GM23248 (cell line): ENCODE data around the gene PHF23.

ENCODE experiments used
- EZH2 ChIP-seq: fragments of 200-600 bp; sonication (generic); IDR thresholded peaks from 2 replicates; pipeline ENCODE4 v1.6.1; 2018; ENCODE audit warnings: antibody characterized with exemption, mild to moderate bottlenecking; ENCODE audit not compliant: insufficient read depth, poor library complexity, severe bottlenecking
- EZH2phosphoT487 ChIP-seq: fragments of 200-600 bp; sonication (generic); IDR thresholded peaks from 2 replicates; pipeline ENCODE4 v1.6.1; 2018; ENCODE audit warnings: antibody characterized with exemption, moderate library complexity, mild to moderate bottlenecking, low read depth; ENCODE audit not compliant: insufficient read depth

DNA sequence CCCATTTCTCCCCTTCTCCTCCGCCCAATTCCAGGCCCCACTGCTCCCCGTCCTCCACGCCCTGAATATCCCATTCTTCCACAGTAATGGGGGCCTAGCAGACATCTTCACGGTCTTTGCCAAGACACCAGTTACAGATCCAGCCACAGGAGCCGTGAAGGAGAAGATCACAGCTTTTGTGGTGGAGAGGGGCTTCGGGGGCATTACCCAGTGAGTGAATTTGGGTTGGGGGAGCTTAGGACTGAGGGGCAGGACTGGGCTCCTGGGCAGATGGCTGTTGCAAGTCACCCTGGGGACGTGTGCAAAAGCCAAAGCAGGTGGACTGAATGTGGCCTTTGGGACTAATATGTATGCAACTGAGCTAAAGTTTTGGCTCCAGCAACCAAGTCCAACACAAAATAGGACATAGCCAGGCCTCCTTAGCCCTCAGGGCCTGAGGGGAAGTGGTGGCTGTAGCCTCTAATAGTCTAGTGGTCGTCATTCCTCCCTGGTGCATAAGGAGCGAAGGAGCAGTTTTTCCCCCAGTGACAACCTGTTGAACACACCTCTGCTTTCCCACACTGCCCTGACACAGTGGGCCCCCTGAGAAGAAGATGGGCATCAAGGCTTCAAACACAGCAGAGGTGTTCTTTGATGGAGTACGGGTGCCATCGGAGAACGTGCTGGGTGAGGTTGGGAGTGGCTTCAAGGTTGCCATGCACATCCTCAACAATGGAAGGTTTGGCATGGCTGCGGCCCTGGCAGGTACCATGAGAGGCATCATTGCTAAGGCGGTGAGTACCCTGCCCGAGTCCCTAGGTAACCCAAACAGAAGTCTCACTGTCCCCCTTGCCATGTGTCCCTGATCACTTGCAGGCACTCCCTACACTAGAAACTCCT lies 16.9 kb downstream of the PHF23 start:
- TF ChIP-seq EZH2phosphoT487 (no peak), EZH2 (no peak)
